GM13976 (cell line): Measurements from ENCODE around the gene RAB3A.
A peak's percentile ranks its signal among the peaks of the same experiment; 100 is the strongest.

Experiments used
- DNase-seq: peaks from one replicate; pipeline ENCODE4 v3.0.0; 2012; ENCODE audit warnings: low spot score
- in situ Hi-C: fragments of 300-500 bp; cut with MboI; formaldehyde crosslinking; loops from one replicate; pipeline ENCODE4 v1.12.0; 2022; ENCODE audit warnings: low sequenced_read_pairs, mixed read lengths, inconsistent platforms; ENCODE audit not compliant: unreplicated experiment
- TF ChIP-seq, protein P1 (sequence below): IDR thresholded peaks from 2 replicates; pipeline ENCODE4 v1.5.1; 2012; ENCODE audit warnings: borderline replicate concordance, mild to moderate bottlenecking; ENCODE audit not compliant: insufficient read depth; ENCODE audit errors: extremely low read depth, missing control alignments, control extremely low read depth

The RAB3A gene

DNA sequence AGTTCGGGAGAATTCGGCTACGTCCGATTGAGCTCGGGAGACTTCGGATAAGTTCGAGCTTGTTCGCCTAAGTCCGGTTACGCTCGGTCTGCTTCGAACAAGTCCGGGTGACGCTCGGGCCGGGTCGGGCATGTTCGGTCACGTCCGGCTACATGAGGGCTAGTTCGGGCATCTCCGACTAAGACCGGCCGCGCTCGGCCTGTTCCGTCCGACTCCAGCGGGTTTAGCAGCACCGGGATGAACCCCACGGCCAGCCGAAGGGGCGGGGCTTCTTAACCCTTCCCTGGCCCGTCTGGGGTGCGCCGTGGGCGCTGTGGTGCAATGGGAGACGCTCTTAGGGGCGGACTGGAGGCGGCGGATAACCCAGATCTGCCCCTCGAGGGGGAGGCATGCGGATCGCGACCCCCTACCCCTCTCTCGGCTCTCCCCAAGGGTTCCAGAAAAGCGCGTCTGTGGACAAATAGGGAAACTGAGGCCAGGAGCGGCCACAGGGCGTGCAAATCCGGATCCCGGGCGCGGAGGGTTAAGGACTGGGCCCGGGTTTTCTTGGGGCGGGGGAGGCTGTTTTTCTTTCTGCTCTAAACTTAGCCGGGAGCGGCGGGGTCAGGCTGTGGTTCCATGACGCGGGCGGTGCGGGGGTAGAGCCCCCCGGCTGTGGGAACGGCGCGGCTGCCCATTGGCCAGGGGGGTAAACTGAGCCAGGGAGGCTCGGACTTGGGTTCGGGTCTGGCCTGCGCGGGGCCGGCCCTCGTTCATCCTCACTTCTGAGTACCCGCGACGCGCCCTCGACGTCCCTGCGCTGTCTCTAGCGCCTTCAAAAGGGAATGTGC, 20.9 kb upstream of the RAB3A start:
- DNase-seq = peak; percentile 99
- TF ChIP-seq, protein P1, sequence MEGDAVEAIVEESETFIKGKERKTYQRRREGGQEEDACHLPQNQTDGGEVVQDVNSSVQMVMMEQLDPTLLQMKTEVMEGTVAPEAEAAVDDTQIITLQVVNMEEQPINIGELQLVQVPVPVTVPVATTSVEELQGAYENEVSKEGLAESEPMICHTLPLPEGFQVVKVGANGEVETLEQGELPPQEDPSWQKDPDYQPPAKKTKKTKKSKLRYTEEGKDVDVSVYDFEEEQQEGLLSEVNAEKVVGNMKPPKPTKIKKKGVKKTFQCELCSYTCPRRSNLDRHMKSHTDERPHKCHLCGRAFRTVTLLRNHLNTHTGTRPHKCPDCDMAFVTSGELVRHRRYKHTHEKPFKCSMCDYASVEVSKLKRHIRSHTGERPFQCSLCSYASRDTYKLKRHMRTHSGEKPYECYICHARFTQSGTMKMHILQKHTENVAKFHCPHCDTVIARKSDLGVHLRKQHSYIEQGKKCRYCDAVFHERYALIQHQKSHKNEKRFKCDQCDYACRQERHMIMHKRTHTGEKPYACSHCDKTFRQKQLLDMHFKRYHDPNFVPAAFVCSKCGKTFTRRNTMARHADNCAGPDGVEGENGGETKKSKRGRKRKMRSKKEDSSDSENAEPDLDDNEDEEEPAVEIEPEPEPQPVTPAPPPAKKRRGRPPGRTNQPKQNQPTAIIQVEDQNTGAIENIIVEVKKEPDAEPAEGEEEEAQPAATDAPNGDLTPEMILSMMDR = no peak
- in situ Hi-C loops = no loop called here

DNA sequence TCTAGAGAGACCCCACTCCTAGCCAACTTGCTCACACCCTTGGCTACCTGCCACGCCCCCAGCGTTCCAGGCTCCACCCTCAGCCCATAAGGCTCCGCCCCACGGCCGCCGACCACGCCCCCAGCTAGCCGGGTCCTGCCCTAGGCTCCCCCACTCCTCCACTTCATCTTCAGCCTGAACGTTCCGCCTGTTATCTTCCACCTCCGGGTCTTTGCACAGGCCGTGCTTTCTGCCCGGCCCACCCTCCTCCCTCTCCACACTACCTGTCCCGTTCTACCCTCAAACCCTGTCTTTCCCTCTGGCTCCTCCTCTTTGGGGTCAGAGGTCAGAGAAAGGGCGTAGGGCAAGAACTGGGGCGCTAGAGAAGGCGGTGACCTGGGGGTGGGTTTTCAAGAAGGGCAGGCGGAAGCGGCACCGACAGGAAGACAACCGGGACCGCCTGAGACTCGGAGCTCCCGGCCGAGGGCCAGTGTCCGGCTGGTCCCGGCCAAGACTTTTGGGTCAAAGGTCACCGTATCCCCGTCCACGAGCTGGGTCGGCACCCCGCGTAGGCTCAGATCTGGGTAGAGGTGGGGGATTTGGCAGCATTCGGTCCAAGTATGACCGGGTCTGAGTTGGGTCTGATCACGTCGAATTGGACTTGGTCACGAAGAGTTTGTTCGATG, 20.1 kb upstream of the RAB3A start:
- peak; percentile 73 for DNase-seq
- TF ChIP-seq, protein P1 = no peak
- in situ Hi-C loops = no loop called here

DNA sequence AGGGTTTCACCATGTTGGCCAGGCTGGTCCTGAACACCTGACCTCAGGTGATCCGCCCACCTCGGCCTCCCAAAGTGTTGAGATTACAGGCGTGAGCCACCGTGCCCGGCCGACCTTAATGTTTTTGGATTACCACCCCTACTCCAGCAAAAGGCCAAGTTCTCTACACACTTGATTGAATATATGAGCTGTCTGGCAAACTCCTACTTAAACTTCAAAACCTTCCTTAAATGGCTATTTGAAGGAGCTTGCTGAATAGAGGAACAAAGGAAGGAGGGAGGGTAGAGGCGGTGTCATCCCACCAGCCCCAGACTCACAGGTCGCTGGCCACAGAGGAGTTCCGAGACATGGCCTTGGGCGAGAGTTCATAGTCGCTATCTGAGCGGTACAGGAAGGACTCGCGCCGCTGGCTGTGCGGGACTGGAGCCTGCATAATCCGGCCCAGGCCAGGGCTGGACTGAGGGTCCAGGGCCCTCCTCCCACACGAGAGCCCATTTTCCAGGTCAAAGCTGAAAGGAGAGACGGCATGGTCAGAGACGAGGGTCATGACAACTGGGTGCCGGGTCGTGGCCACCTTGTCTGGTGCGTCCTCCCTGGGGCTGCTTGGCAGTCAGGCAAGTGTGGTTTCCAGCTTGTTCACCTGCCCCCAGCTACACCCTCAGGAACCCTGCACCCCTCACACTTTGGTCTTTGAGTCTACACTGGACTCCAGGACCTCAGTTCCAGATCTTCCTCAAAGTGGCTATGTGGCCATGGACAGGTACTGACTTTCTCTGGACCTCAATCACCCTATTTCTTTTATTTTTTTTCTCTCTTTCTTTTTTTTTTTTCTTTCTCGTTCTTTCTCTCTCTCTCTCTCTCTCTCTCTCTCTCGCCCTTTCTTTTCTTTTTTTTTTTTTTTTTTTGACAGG, 18.2 kb upstream of the RAB3A start:
- DNase-seq = no peak
- in situ Hi-C loops = no loop called here

DNA sequence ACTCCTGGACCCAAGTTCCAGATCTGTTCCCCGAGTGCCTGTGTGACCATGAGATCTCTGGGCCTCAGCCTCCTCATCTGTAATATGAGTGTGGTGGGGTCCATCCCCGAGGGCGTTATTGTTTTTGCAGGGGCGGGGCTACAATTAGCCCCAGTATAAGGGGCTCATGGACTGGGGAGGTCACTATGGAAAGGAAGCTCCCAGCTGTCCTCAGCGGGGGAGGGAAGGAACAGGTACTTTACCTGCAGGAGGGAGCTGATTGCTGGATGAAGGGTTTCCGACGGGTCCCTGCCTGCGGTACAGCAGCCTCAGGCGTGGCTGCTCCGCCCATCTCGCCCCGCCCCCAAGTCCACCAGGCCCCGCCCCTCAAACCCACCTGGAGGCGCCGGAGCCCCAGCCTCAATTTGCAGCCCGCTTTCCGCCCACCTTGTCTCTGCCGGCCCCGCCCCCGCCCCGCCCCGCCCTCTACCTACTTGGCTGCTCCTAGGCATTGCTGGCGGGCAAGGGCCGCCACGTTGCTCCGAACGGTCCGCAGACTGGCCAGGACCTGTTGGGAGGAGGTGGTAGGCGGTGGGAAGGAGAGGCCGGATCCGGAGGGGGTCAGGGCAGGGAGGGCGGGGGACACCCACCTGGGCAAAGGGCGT, 16.9 kb upstream of the RAB3A start:
- no peak for DNase-seq
- in situ Hi-C loops = no loop called here

More for the DNA sequence above, 18.2 kb upstream of the RAB3A start:
- TF ChIP-seq, protein P1 = no peak

DNA sequence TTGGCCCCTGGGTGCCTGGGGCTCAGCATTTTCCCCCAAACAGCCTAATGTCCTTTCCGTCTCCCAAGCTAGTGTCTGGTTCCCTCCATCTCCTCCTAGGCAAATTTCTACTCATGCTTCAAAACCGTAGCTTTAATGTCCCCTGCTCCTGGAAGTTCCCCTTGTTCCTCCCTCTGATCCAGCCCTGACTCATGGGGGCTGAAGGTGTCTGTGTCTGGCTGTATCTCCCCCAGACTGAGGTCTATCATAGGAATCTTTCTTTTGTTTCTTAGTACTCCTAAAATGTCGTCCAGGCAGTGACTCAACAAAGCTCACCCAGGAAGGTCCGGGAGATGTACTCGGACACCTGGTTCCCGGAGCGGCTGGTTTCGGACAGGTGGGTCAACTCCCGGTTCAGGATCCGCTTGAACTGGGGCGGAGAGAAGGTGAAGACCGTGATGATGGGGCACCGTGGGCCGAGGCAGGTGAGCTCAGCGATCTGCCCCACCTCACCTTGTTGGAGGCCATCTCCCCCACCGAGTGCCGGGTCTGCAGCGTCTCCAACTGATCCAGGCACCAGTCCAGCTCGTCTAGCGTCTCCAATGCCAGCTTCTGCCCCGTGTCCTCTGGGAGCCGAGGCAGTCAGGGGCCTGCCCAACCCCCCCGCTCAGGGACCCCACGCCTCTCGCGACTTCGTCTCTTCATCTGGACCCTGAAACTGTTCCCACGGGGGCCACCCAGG, 16.2 kb upstream of the RAB3A start:
- in situ Hi-C loops = no loop called here
- no peak for DNase-seq
- TF ChIP-seq, protein P1 = no peak

More for the DNA sequence above, 16.9 kb upstream of the RAB3A start:
- TF ChIP-seq, protein P1 = no peak
